ENCODE results near the gene GALNT9. TPM values are rescaled to one million over a fixed set of nuclear protein-coding genes. Genes with fewer than 3 reads are reported as not detected.

The GALNT9 gene
- total and polyA plus RNA-seq, 2 donors (not counting 1 experiment from before 2014, with no cell fraction given), result 0.71 to 2.4 TPM

- H3K4me1 Mint-ChIP-seq, result no peaks in the 10 kb centered on the region
- Histone ChIP-seq H4K20me1 (ENCODE audit: control insufficient read depth, insufficient read depth, low read length, poor library complexity, severe bottlenecking) (no peaks in the 10 kb centered on the region), H3K79me2 (ENCODE audit: control insufficient read depth, insufficient read depth, low read length) (no peaks in the 10 kb centered on the region), H3K4me3 (ENCODE audit: control extremely low read depth in 1 of 5, extremely low read depth in 1 of 5, insufficient read depth in 1 of 5, low read depth in 2 of 5, low read length in 4 of 5) (no peak overlapping the region), H2AFZ (ENCODE audit: insufficient read depth, low read depth, low read length, poor library complexity, severe bottlenecking) (no peak overlapping the region), H3K27me3 (replicated peaks in 1 of 4; ENCODE audit: control extremely low read depth in 1 of 4, control insufficient read depth in 3 of 4, insufficient read depth in 4 of 4, low read length in 3 of 4) (peaks cover 0 to 26% (median 0%) of the 10 kb centered on the region in 4 experiments), H3K4me1 (ENCODE audit: control insufficient read depth in 2 of 2, insufficient read depth in 2 of 2, low read length in 2 of 2) (no peaks in the 10 kb centered on the region), H3K4me2 (replicated peaks; ENCODE audit: low read depth, low read length, poor library complexity, severe bottlenecking) (no peak overlapping the region), H3K36me3 (replicated peaks in 1 of 2; ENCODE audit: control extremely low read depth in 1 of 2, control insufficient read depth in 1 of 2, extremely low read depth in 1 of 2, insufficient read depth in 2 of 2, low read length in 1 of 2) (no peaks in the 10 kb centered on the region), H3K27ac (ENCODE audit: low read length in 2 of 2) (no peak overlapping the region), H3K9me3 (ENCODE audit: control extremely low read depth in 1 of 3, control insufficient read depth in 2 of 3, insufficient read depth in 1 of 3, low read length in 2 of 3) (peaks cover 0 to 7% (median 0%) of the 10 kb centered on the region in 3 donors), H3K9ac (ENCODE audit: low read length) (no peak overlapping the region)
- ChIA-PET CTCF (no interaction called here), POLR2A (no interaction called here)
- ATAC-seq (ENCODE audit: low read depth) (no peak), DNase-seq (no peak)
- TF ChIP-seq CTCF (IDR thresholded peaks at IDR 0.05), result no peak
- TF ChIP-seq EZH2 (IDR thresholded peaks at IDR 0.05; ENCODE audit: borderline replicate concordance, insufficient read depth, low read depth, low read length, poor library complexity, severe bottlenecking), result no peak
- no peak overlapping the region for H3K4me3 Mint-ChIP-seq
- 95% methylated on average over 29 of the region's 29 CpGs for WGBS (ENCODE audit: insufficient coverage)
- H3K27ac Mint-ChIP-seq, result no peak overlapping the region
- H3K9me3 Mint-ChIP-seq (ENCODE audit: insufficient read depth), result no peaks in the 10 kb centered on the region
- H3K27me3 Mint-ChIP-seq, result no peaks in the 10 kb centered on the region
- intact Hi-C loops (cut with micrococcal nuclease), result no loop called here
These were observed 100.1 kb downstream of the GALNT9 start for GRCh38 chr12:132229193-132229760.

GRCh38 chr12:132228476-132229192, 100.8 kb downstream of the GALNT9 start:
- H3K27me3 Mint-ChIP-seq, result no peaks in the 10 kb centered on the region
- intact Hi-C loops (cut with micrococcal nuclease), result no loop called here
- Histone ChIP-seq H4K20me1 (ENCODE audit: control insufficient read depth, insufficient read depth, low read length, poor library complexity, severe bottlenecking) (no peaks in the 10 kb centered on the region), H3K9ac (ENCODE audit: low read length) (no peak overlapping the region), H3K27ac (ENCODE audit: low read length in 2 of 2) (no peak overlapping the region), H3K4me2 (replicated peaks; ENCODE audit: low read depth, low read length, poor library complexity, severe bottlenecking) (no peak overlapping the region), H3K4me1 (ENCODE audit: control insufficient read depth in 2 of 2, insufficient read depth in 2 of 2, low read length in 2 of 2) (no peaks in the 10 kb centered on the region), H3K4me3 (ENCODE audit: control extremely low read depth in 1 of 5, extremely low read depth in 1 of 5, insufficient read depth in 1 of 5, low read depth in 2 of 5, low read length in 4 of 5) (no peak overlapping the region), H3K36me3 (replicated peaks in 1 of 2; ENCODE audit: control extremely low read depth in 1 of 2, control insufficient read depth in 1 of 2, extremely low read depth in 1 of 2, insufficient read depth in 2 of 2, low read length in 1 of 2) (no peaks in the 10 kb centered on the region), H2AFZ (ENCODE audit: insufficient read depth, low read depth, low read length, poor library complexity, severe bottlenecking) (no peak overlapping the region), H3K27me3 (replicated peaks in 1 of 4; ENCODE audit: control extremely low read depth in 1 of 4, control insufficient read depth in 3 of 4, insufficient read depth in 4 of 4, low read length in 3 of 4) (peaks cover 0 to 26% (median 0%) of the 10 kb centered on the region in 4 experiments), H3K9me3 (ENCODE audit: control extremely low read depth in 1 of 3, control insufficient read depth in 2 of 3, insufficient read depth in 1 of 3, low read length in 2 of 3) (peaks cover 0 to 7% (median 0%) of the 10 kb centered on the region in 3 donors), H3K79me2 (ENCODE audit: control insufficient read depth, insufficient read depth, low read length) (no peaks in the 10 kb centered on the region)
- ATAC-seq (ENCODE audit: low read depth) (no peak), DNase-seq (no peak)
- H3K9me3 Mint-ChIP-seq (ENCODE audit: insufficient read depth), result no peaks in the 10 kb centered on the region
- H3K4me3 Mint-ChIP-seq, result no peak overlapping the region
- ChIA-PET POLR2A (no interaction called here), CTCF (no interaction called here)
- H3K27ac Mint-ChIP-seq, result no peak overlapping the region
- TF ChIP-seq CTCF (IDR thresholded peaks at IDR 0.05) (no peak), EZH2 (IDR thresholded peaks at IDR 0.05; ENCODE audit: borderline replicate concordance, insufficient read depth, low read depth, low read length, poor library complexity, severe bottlenecking) (no peak)
- H3K4me1 Mint-ChIP-seq, result no peaks in the 10 kb centered on the region
- WGBS (ENCODE audit: insufficient coverage), result 62% methylated on average over 24 of the region's 28 CpGs

Data from B cell (primary cell).